Smooth muscle cell (in vitro differentiated cells): ENCODE data around the gene SECISBP2. TPM values are rescaled to one million over a fixed set of nuclear protein-coding genes. Genes with fewer than 3 reads are reported as not detected.

Source experiments
- DNase-seq: peaks from one replicate; lab custom pipeline; 2025; ENCODE audit not compliant: unreplicated experiment; lab: John Stamatoyannopoulos, UW
- H2AFZ ChIP-seq: fragments of 200-600 bp; sonication (generic); 2 replicates; pipeline ENCODE4 v1.6.0; 2016; ENCODE audit warnings: antibody characterized with exemption, low read depth, mild to moderate bottlenecking
- H3F3A ChIP-seq: fragments of 200-600 bp; sonication (generic); 2 replicates; pipeline ENCODE4 v1.6.0; 2017; ENCODE audit warnings: antibody characterized with exemption, low read depth
- H3K27ac ChIP-seq: fragments of 200-600 bp; sonication (generic); 2 replicates; pipeline ENCODE4 v1.5.1; 2016; ENCODE audit warnings: low read depth, mild to moderate bottlenecking
- H3K27me3 ChIP-seq: fragments of 200-600 bp; sonication (generic); 2 replicates; pipeline ENCODE4 v1.6.1; 2016; ENCODE audit warnings: low read depth, mild to moderate bottlenecking
- H3K36me3 ChIP-seq: fragments of 200-600 bp; sonication (generic); 2 replicates; pipeline ENCODE4 v1.5.1; 2016; ENCODE audit warnings: low read depth
- H3K4me1 ChIP-seq: fragments of 200-600 bp; sonication (generic); 2 replicates; pipeline ENCODE4 v1.5.1; 2016; ENCODE audit warnings: low read depth
- H3K4me2 ChIP-seq: fragments of 200-600 bp; sonication (generic); 2 replicates; pipeline ENCODE4 v1.6.0; 2016; ENCODE audit warnings: mild to moderate bottlenecking
- H3K4me3 ChIP-seq: fragments of 200-600 bp; sonication (generic); 2 replicates; pipeline ENCODE4 v1.5.1; 2016; ENCODE audit warnings: mild to moderate bottlenecking
- H3K79me2 ChIP-seq: fragments of 200-600 bp; sonication (generic); 2 replicates; pipeline ENCODE4 v1.6.0; 2016; ENCODE audit warnings: low read depth, mild to moderate bottlenecking
- H3K9ac ChIP-seq: fragments of 200-600 bp; sonication (generic); 2 replicates; pipeline ENCODE4 v1.6.0; 2016; ENCODE audit warnings: low read depth
- H3K9me3 ChIP-seq: fragments of 200-600 bp; sonication (generic); replicated peaks from 2 replicates; pipeline ENCODE4 v1.5.1; 2016; ENCODE audit warnings: low read depth
- H4K20me1 ChIP-seq: fragments of 200-600 bp; sonication (generic); 2 replicates; pipeline ENCODE4 v1.6.0; 2016; ENCODE audit warnings: low read depth
- WGBS: methylation state at CpG from one replicate; pipeline ENCODE4 v1.1.7; 2016; ENCODE audit warnings: low lambda C conversion rate; 5-methylcytosine and 5-hydroxymethylcytosine counted together
- polyA plus RNA-seq: library from polyadenylated mRNA; unstranded; fragments of >200 nt; fragmentation: Nextera tagmentation; extraction: Ambion mirVana; gene quantifications from 2 replicates; pipeline ENCODE4 v1.2.1, GENCODE V29; 2016
- total RNA-seq: library from RNA; depleted of rRNA; stranded (reverse); fragments of >200 nt; gene quantifications from 2 replicates; pipeline ENCODE4 v1.2.3, GENCODE V29; 2014
- TF ChIP-seq, protein P1 (sequence below): fragments of 200-600 bp; sonication (generic); IDR thresholded peaks from 2 replicates; pipeline ENCODE4 v1.5.1; 2017; ENCODE audit warnings: borderline replicate concordance, mild to moderate bottlenecking, antibody characterized with exemption; ENCODE audit not compliant: insufficient read depth, poor library complexity, severe bottlenecking

The SECISBP2 gene
- total and polyA plus RNA-seq, 2 experiments from 2014 or later: 12.2 to 25.1 TPM

- H3K4me1 ChIP-seq: no peaks in the 10 kb centered on the region
- no peaks in the 10 kb centered on the region for H3K9me3 ChIP-seq
- 97% methylated on average over 5 of the region's 5 CpGs for WGBS
- no peaks in the 10 kb centered on the region for H3K79me2 ChIP-seq
- DNase-seq: no peak
- TF ChIP-seq, protein P1, sequence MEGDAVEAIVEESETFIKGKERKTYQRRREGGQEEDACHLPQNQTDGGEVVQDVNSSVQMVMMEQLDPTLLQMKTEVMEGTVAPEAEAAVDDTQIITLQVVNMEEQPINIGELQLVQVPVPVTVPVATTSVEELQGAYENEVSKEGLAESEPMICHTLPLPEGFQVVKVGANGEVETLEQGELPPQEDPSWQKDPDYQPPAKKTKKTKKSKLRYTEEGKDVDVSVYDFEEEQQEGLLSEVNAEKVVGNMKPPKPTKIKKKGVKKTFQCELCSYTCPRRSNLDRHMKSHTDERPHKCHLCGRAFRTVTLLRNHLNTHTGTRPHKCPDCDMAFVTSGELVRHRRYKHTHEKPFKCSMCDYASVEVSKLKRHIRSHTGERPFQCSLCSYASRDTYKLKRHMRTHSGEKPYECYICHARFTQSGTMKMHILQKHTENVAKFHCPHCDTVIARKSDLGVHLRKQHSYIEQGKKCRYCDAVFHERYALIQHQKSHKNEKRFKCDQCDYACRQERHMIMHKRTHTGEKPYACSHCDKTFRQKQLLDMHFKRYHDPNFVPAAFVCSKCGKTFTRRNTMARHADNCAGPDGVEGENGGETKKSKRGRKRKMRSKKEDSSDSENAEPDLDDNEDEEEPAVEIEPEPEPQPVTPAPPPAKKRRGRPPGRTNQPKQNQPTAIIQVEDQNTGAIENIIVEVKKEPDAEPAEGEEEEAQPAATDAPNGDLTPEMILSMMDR: no peak
- no peak overlapping the region for H3K27ac ChIP-seq
- H3F3A ChIP-seq: no peaks in the 10 kb centered on the region
- H2AFZ ChIP-seq: no peak overlapping the region
- no peak overlapping the region for H3K9ac ChIP-seq
- H3K4me2 ChIP-seq: no peak overlapping the region
- no peak overlapping the region for H3K4me3 ChIP-seq
- peaks cover 10% of the 10 kb centered on the region for H3K36me3 ChIP-seq
- H3K27me3 ChIP-seq: no peaks in the 10 kb centered on the region
- peaks cover 8% of the 10 kb centered on the region for H4K20me1 ChIP-seq
Observed at GRCh38 chr9:89345476-89345875, 27.2 kb downstream of the SECISBP2 start.

DNA sequence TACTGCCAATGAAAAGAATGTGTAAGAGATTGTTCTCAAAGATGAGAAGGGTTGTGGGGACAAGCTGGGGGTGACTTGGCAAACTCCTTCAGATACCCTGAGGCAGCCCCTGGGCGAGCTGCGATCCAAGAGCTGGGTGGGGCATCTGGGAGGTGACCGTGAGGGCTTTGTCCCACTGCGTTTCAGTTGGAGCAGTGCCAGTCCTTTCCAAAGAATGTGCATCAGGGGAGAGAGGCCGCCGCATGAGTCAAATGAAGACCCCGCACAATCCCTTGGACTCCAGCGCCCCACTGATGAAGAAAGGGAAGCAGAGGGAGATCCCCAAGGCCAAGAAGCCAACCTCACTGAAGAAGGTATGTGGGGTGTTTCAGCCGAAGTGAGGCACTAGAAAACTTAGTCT lies 28.4 kb downstream of the SECISBP2 start:
- TF ChIP-seq, protein P1: no peak
- Histone ChIP-seq H4K20me1 (peaks cover 8% of the 10 kb centered on the region), H3K4me2 (no peak overlapping the region), H3K4me1 (no peaks in the 10 kb centered on the region), H2AFZ (no peak overlapping the region), H3K36me3 (peaks cover 7% of the 10 kb centered on the region), H3K79me2 (no peaks in the 10 kb centered on the region), H3K9ac (no peak overlapping the region), H3F3A (no peaks in the 10 kb centered on the region), H3K9me3 (no peaks in the 10 kb centered on the region), H3K27me3 (no peaks in the 10 kb centered on the region), H3K27ac (no peak overlapping the region), H3K4me3 (no peak overlapping the region)
- WGBS: 94% methylated on average over 9 of the region's 9 CpGs
- no peak for DNase-seq

- no peaks in the 10 kb centered on the region for H3F3A ChIP-seq
- no peak overlapping the region for H3K27ac ChIP-seq
- H3K4me1 ChIP-seq: no peaks in the 10 kb centered on the region
- TF ChIP-seq, protein P1: no peak
- no peaks in the 10 kb centered on the region for H3K27me3 ChIP-seq
- no peak overlapping the region for H2AFZ ChIP-seq
- H3K4me3 ChIP-seq: no peak overlapping the region
- no peak overlapping the region for H3K4me2 ChIP-seq
- over 99% methylated on average over 5 of the region's 5 CpGs for WGBS
- peaks cover 11% of the 10 kb centered on the region for H4K20me1 ChIP-seq
- no peak for DNase-seq
- no peaks in the 10 kb centered on the region for H3K9me3 ChIP-seq
- H3K36me3 ChIP-seq: peaks cover 8% of the 10 kb centered on the region
- no peaks in the 10 kb centered on the region for H3K79me2 ChIP-seq
- H3K9ac ChIP-seq: no peak overlapping the region
Observed at GRCh38 chr9:89347651-89348050, 29.4 kb downstream of the SECISBP2 start.

- Histone ChIP-seq H2AFZ (no peak overlapping the region), H3K4me3 (no peak overlapping the region), H4K20me1 (peaks cover 25% of the 10 kb centered on the region), H3K4me1 (no peaks in the 10 kb centered on the region), H3K9me3 (no peaks in the 10 kb centered on the region), H3K27ac (no peak overlapping the region), H3K9ac (no peak overlapping the region), H3F3A (no peaks in the 10 kb centered on the region), H3K36me3 (peaks cover 14% of the 10 kb centered on the region), H3K79me2 (no peaks in the 10 kb centered on the region), H3K27me3 (no peaks in the 10 kb centered on the region), H3K4me2 (no peak overlapping the region)
- WGBS: 98% methylated on average over 6 of the region's 6 CpGs
- TF ChIP-seq, protein P1: no peak
- no peak for DNase-seq
Observed at GRCh38 chr9:89349607-89350006, 31.3 kb downstream of the SECISBP2 start.
